Uterus (tissue), 2 donors: ENCODE results near the gene HNRNPK.

Experiments
- CTCF ChIP-seq, 4 experiments: fragments of 200-600 bp in 2 of 4; fragments of 450-650 bp in 2 of 4; sonication (generic) in 2 of 4; IDR thresholded peaks; one replicate each; pipeline ENCODE4 v1.5.1; 2016 to 2019; ENCODE audit warnings: antibody characterized with exemption in 4 of 4, mild to moderate bottlenecking in 2 of 4, moderate library complexity in 1 of 4
- POLR2A ChIP-seq, 2 donors: fragments of 450-650 bp; IDR thresholded peaks; one replicate each; pipeline ENCODE4 v1.6.1; 2016; ENCODE audit warnings: antibody characterized with exemption in 2 of 2, mild to moderate bottlenecking in 1 of 2, moderate library complexity in 1 of 2

GRCh38 chr9:83987402-83987791, 7.4 kb upstream of the HNRNPK start:
- TF ChIP-seq POLR2A (IDR thresholded peaks at IDR 0.05) = no peak
- no peak for TF ChIP-seq CTCF (IDR thresholded peaks at IDR 0.05)
